Choroid plexus epithelial cell (primary cell): ENCODE results near the gene NECTIN1.

Source experiments
- DNase-seq: peaks from one replicate; pipeline ENCODE4 v3.0.0-alpha.2; 2010; ENCODE audit warnings: low read depth
- H3K4me3 ChIP-seq: 2 replicates; pipeline ENCODE4 v1.5.1; 2011; ENCODE audit warnings: low read depth, mild to moderate bottlenecking, control low read depth, low read length, moderate library complexity
- CTCF ChIP-seq: conservative IDR thresholded peaks from 2 replicates; pipeline ENCODE4 v1.5.1; 2011; ENCODE audit warnings: low read depth, mild to moderate bottlenecking, control low read depth, inconsistent platforms, low read length, moderate library complexity

NECTIN1 gene

GRCh38 chr11:119638851-119639250, 90.1 kb downstream of the NECTIN1 start:
- DNase-seq = no peak
- no peak overlapping the region for H3K4me3 ChIP-seq
- TF ChIP-seq CTCF = no peak

- DNase-seq = no peak
- no peak for TF ChIP-seq CTCF
- no peak overlapping the region for H3K4me3 ChIP-seq
Measured at GRCh38 chr11:119637481-119637880, 91.5 kb downstream of the NECTIN1 start.

- no peak for TF ChIP-seq CTCF
- no peak overlapping the region for H3K4me3 ChIP-seq
- no peak for DNase-seq
Measured at GRCh38 chr11:119635776-119636175, 93.2 kb downstream of the NECTIN1 start.

GRCh38 chr11:119635041-119635740, 93.8 kb downstream of the NECTIN1 start:
- no peak overlapping the region for H3K4me3 ChIP-seq
- no peak for TF ChIP-seq CTCF
- no peak for DNase-seq

- H3K4me3 ChIP-seq = no peak overlapping the region
- no peak for DNase-seq
- no peak for TF ChIP-seq CTCF
Measured at GRCh38 chr11:119634301-119634700, 94.7 kb downstream of the NECTIN1 start.

- DNase-seq = no peak
- H3K4me3 ChIP-seq = no peak overlapping the region
Measured at GRCh38 chr11:119629834-119630624, 99.0 kb downstream of the NECTIN1 start.

More at GRCh38 chr11:119629834-119630624, 99.0 kb downstream of the NECTIN1 start:
- no peak for TF ChIP-seq CTCF
